ENCODE results near the gene KDM5A.

KDM5A gene

GRCh38 chr12:402029-402389, 12.9 kb upstream of the KDM5A start:
- Histone ChIP-seq H3K4me1 (no peaks in the 10 kb centered on the region), H3K9me3 (ENCODE audit: control insufficient read depth, low read length) (no peaks in the 10 kb centered on the region), H3K4me2 (ENCODE audit: low read length) (peak overlapping the region; percentile 93), H3K36me3 (ENCODE audit: control insufficient read depth, insufficient read depth, low read length) (no peaks in the 10 kb centered on the region), H3K27me3 (ENCODE audit: control insufficient read depth, insufficient read depth, low read length) (no peaks in the 10 kb centered on the region), H3K27ac (no peak overlapping the region), H2AFZ (peak overlapping the region; percentile 92), H3K79me2 (no peaks in the 10 kb centered on the region), H3K4me3 (ENCODE audit: low read depth, low read length) (peak overlapping the region; percentile 70), H3K9ac (no peak overlapping the region)
- TF ChIP-seq CTCF (IDR thresholded peaks at IDR 0.05): no peak

- Histone ChIP-seq H3K79me2 (no peaks in the 10 kb centered on the region), H3K4me1 (no peaks in the 10 kb centered on the region), H3K9ac (no peak within 1 kb of the TSS), H3K4me3 (ENCODE audit: low read depth, low read length) (peak within 1 kb of the TSS; percentile 70), H3K27ac (peak within 1 kb of the TSS; percentile 31), H3K9me3 (ENCODE audit: control insufficient read depth, low read length) (no peaks in the 10 kb centered on the region), H2AFZ (peak within 1 kb of the TSS; percentile 92), H3K27me3 (ENCODE audit: control insufficient read depth, insufficient read depth, low read length) (no peaks in the 10 kb centered on the region), H3K4me2 (ENCODE audit: low read length) (peak within 1 kb of the TSS; percentile 93), H3K36me3 (ENCODE audit: control insufficient read depth, insufficient read depth, low read length) (no peaks in the 10 kb centered on the region)
- peak; percentile 33 for TF ChIP-seq CTCF (IDR thresholded peaks at IDR 0.05)
These were observed 12.3 kb upstream of the KDM5A start, which contains the start of gene CCDC77 for GRCh38 chr12:401235-402028. TSS of gene CCDC77 (plus strand) at chr12:401644. CDS start at chr12:409384, 7,740 bp downstream.

- H3K4me2 ChIP-seq (ENCODE audit: low read length): peak overlapping the region; percentile 93
- no peaks in the 10 kb centered on the region for H3K4me1 ChIP-seq
- peak overlapping the region; percentile 92 for H2AFZ ChIP-seq
- H3K79me2 ChIP-seq: no peaks in the 10 kb centered on the region
- H3K27me3 ChIP-seq (ENCODE audit: control insufficient read depth, insufficient read depth, low read length): no peaks in the 10 kb centered on the region
- peak overlapping the region; percentile 70 for H3K4me3 ChIP-seq (ENCODE audit: low read depth, low read length)
- TF ChIP-seq CTCF (IDR thresholded peaks at IDR 0.05): no peak
- H3K36me3 ChIP-seq (ENCODE audit: control insufficient read depth, insufficient read depth, low read length): no peaks in the 10 kb centered on the region
- H3K9ac ChIP-seq: no peak overlapping the region
- no peaks in the 10 kb centered on the region for H3K9me3 ChIP-seq (ENCODE audit: control insufficient read depth, low read length)
- H3K27ac ChIP-seq: no peak overlapping the region
These were observed 11.7 kb upstream of the KDM5A start for GRCh38 chr12:400828-401227.

- TF ChIP-seq CTCF (IDR thresholded peaks at IDR 0.05): no peak
- peak overlapping the region; percentile 73 for H3K9ac ChIP-seq
These were observed 479 bp downstream of the KDM5A start for GRCh38 chr12:388541-389141.

More at GRCh38 chr12:388541-389141, 479 bp downstream of the KDM5A start:
- Histone ChIP-seq H3K4me1 (peaks cover 7% of the 10 kb centered on the region), H3K4me3 (ENCODE audit: low read depth, low read length) (peak overlapping the region; percentile 94), H3K36me3 (ENCODE audit: control insufficient read depth, insufficient read depth, low read length) (no peaks in the 10 kb centered on the region), H3K27ac (peak overlapping the region; percentile 97), H2AFZ (peak overlapping the region; percentile 99), H3K4me2 (ENCODE audit: low read length) (peak overlapping the region; percentile 68), H3K79me2 (peaks cover 34% of the 10 kb centered on the region), H3K27me3 (ENCODE audit: control insufficient read depth, insufficient read depth, low read length) (no peaks in the 10 kb centered on the region), H3K9me3 (ENCODE audit: control insufficient read depth, low read length) (no peaks in the 10 kb centered on the region)
